HEK293T (cell line): Measurements from ENCODE around the gene GABRG3.

Source experiments
- CTCF ChIA-PET: fragments of 350-600 bp; formaldehyde crosslinking; extraction: SDS; loops from one replicate; lab custom pipeline; 2021; ENCODE audit warnings: antibody characterized with exemption, inconsistent platforms; lab: Yijun Ruan, JAX
- POLR2A ChIA-PET: fragments of 350-600 bp; formaldehyde crosslinking; extraction: SDS; loops from one replicate; lab custom pipeline; 2020; ENCODE audit warnings: antibody characterized with exemption, inconsistent platforms; lab: Yijun Ruan, JAX
- DNase-seq: peaks from one replicate; pipeline ENCODE4 v3.0.0; 2012; ENCODE audit warnings: mixed read lengths; ENCODE audit errors: extremely low spot score
- ARNT ChIP-seq: fragments of 450-650 bp; IDR thresholded peaks from 2 replicates; pipeline ENCODE4 v1.6.1; 2017; ENCODE audit warnings: mild to moderate bottlenecking
- BHLHE40 ChIP-seq: fragments of 450-650 bp; IDR thresholded peaks from 2 replicates; pipeline ENCODE4 v1.6.1; 2016; ENCODE audit warnings: mild to moderate bottlenecking, moderate library complexity, borderline replicate concordance
- CTBP1 ChIP-seq: fragments of 450-650 bp; IDR thresholded peaks from 2 replicates; pipeline ENCODE4 v1.6.1; 2016; ENCODE audit warnings: borderline replicate concordance
- ELF4 ChIP-seq: fragments of 450-650 bp; IDR thresholded peaks from 2 replicates; pipeline ENCODE4 v1.6.1; 2017; ENCODE audit warnings: antibody characterized with exemption
- FOXA1 ChIP-seq: fragments of 450-650 bp; IDR thresholded peaks from 2 replicates; pipeline ENCODE4 v1.6.1; 2016; ENCODE audit warnings: mild to moderate bottlenecking
- FOXK2 ChIP-seq: fragments of 450-650 bp; IDR thresholded peaks from 2 replicates; pipeline ENCODE4 v1.6.1; 2016; ENCODE audit warnings: mild to moderate bottlenecking
- FOXM1 ChIP-seq: fragments of 450-650 bp; IDR thresholded peaks from 2 replicates; pipeline ENCODE4 v1.6.1; 2017; ENCODE audit warnings: mild to moderate bottlenecking, borderline replicate concordance
- HDGF ChIP-seq: fragments of 450-650 bp; IDR thresholded peaks from 2 replicates; pipeline ENCODE4 v1.6.1; 2017; ENCODE audit warnings: antibody characterized with exemption, borderline replicate concordance
- L3MBTL2 ChIP-seq: fragments of 450-650 bp; conservative IDR thresholded peaks from 2 replicates; pipeline ENCODE4 v1.6.1; 2016; ENCODE audit warnings: mild to moderate bottlenecking
- LEF1 ChIP-seq: fragments of 450-650 bp; IDR thresholded peaks from 2 replicates; pipeline ENCODE4 v1.6.1; 2017; ENCODE audit warnings: mild to moderate bottlenecking, borderline replicate concordance
- NFRKB ChIP-seq: fragments of 450-650 bp; IDR thresholded peaks from 2 replicates; pipeline ENCODE4 v1.6.1; 2016; ENCODE audit warnings: mild to moderate bottlenecking, moderate library complexity
- PKNOX1 ChIP-seq: fragments of 450-650 bp; IDR thresholded peaks from 2 replicates; pipeline ENCODE4 v1.6.1; 2016
- SP1 ChIP-seq: fragments of 450-650 bp; IDR thresholded peaks from 2 replicates; pipeline ENCODE4 v1.6.1; 2017
- SUZ12 ChIP-seq: fragments of 450-650 bp; IDR thresholded peaks from 2 replicates; pipeline ENCODE4 v1.6.1; 2016; ENCODE audit warnings: mild to moderate bottlenecking
- TARDBP ChIP-seq: fragments of 450-650 bp; IDR thresholded peaks from 2 replicates; pipeline ENCODE4 v1.6.1; 2016
- ZNF384 ChIP-seq: fragments of 450-650 bp; IDR thresholded peaks from 2 replicates; pipeline ENCODE4 v1.6.1; 2016

GABRG3 gene

GRCh38 chr15:27065785-27066184 lies 94.8 kb downstream of the GABRG3 start:
- DNase-seq: no peak
- ChIA-PET CTCF (no interaction called here), POLR2A (no interaction called here)
- TF ChIP-seq SP1: no peak
- no peak for TF ChIP-seq PKNOX1
- no peak for TF ChIP-seq SUZ12
- TF ChIP-seq ARNT: no peak
- no peak for TF ChIP-seq HDGF
- no peak for TF ChIP-seq FOXK2
- no peak for TF ChIP-seq TARDBP
- no peak for TF ChIP-seq ZNF384
- TF ChIP-seq CTBP1: no peak
- no peak for TF ChIP-seq FOXA1
- no peak for TF ChIP-seq LEF1
- no peak for TF ChIP-seq ELF4
- no peak for TF ChIP-seq NFRKB
- TF ChIP-seq BHLHE40: no peak
- no peak for TF ChIP-seq L3MBTL2
- no peak for TF ChIP-seq FOXM1

GRCh38 chr15:27066446-27066845 lies 95.5 kb downstream of the GABRG3 start:
- ChIA-PET CTCF (no interaction called here), POLR2A (no interaction called here)
- TF ChIP-seq FOXK2 (no peak), SUZ12 (no peak)
- no peak for DNase-seq

GRCh38 chr15:27067175-27067574 lies 96.2 kb downstream of the GABRG3 start:
- POLR2A ChIA-PET: no interaction called here
- CTCF ChIA-PET: no interaction called here
- TF ChIP-seq FOXA1 (no peak), SP1 (no peak), FOXK2 (no peak), ZNF384 (no peak), PKNOX1 (no peak), ELF4 (no peak), BHLHE40 (no peak), ARNT (no peak), FOXM1 (no peak), TARDBP (no peak), LEF1 (no peak), HDGF (no peak), CTBP1 (no peak)
- DNase-seq: no peak

- POLR2A ChIA-PET: no interaction called here
- CTCF ChIA-PET: no interaction called here
- no peak for DNase-seq
- no peak for TF ChIP-seq SUZ12
- TF ChIP-seq TARDBP: no peak
- TF ChIP-seq BHLHE40: no peak
- no peak for TF ChIP-seq FOXA1
- no peak for TF ChIP-seq ELF4
- TF ChIP-seq CTBP1: no peak
- TF ChIP-seq NFRKB: no peak
Measured at GRCh38 chr15:27070841-27071240, 99.9 kb downstream of the GABRG3 start.

GRCh38 chr15:27074179-27074578 lies 103.2 kb downstream of the GABRG3 start:
- no peak for DNase-seq
- CTCF ChIA-PET: no interaction called here
- POLR2A ChIA-PET: no interaction called here
- TF ChIP-seq HDGF: no peak
- no peak for TF ChIP-seq LEF1
- TF ChIP-seq L3MBTL2: no peak
- TF ChIP-seq NFRKB: no peak
- no peak for TF ChIP-seq TARDBP

- CTCF ChIA-PET: no interaction called here
- DNase-seq: no peak
- POLR2A ChIA-PET: no interaction called here
- no peak for TF ChIP-seq CTBP1
- no peak for TF ChIP-seq NFRKB
- no peak for TF ChIP-seq FOXM1
Measured at GRCh38 chr15:27077790-27078189, 106.8 kb downstream of the GABRG3 start.

GRCh38 chr15:27081676-27082418 lies 110.9 kb downstream of the GABRG3 start:
- ChIA-PET CTCF (no interaction called here), POLR2A (no interaction called here)
- no peak for DNase-seq
- no peak for TF ChIP-seq HDGF
- TF ChIP-seq CTBP1: no peak
- TF ChIP-seq TARDBP: no peak
- no peak for TF ChIP-seq FOXK2
- no peak for TF ChIP-seq ARNT
- no peak for TF ChIP-seq ZNF384
- TF ChIP-seq ELF4: no peak
- no peak for TF ChIP-seq FOXM1
- TF ChIP-seq PKNOX1: no peak
- TF ChIP-seq BHLHE40: no peak
- TF ChIP-seq L3MBTL2: no peak
- no peak for TF ChIP-seq NFRKB
- TF ChIP-seq SP1: no peak
- TF ChIP-seq FOXA1: no peak
- TF ChIP-seq SUZ12: no peak
- TF ChIP-seq LEF1: no peak
